ENCODE measurements around the gene CDH13. TPM values are rescaled to one million over a fixed set of nuclear protein-coding genes. Genes with fewer than 3 reads are reported as not detected.

Gene CDH13
- total and polyA plus RNA-seq, 2 experiments from 2014 or later: 1.6 to 4.4 TPM

- no peak for TF ChIP-seq ZNF462 (CRISPR knock-in tag; IDR thresholded peaks at IDR 0.05)
- no peak for TF ChIP-seq ETS1 (IDR thresholded peaks at IDR 0.05)
- no peak for TF ChIP-seq NANOG (IDR thresholded peaks at IDR 0.05; ENCODE audit: borderline replicate concordance)
- TF ChIP-seq REST (IDR thresholded peaks at IDR 0.05; ENCODE audit: unreplicated experiment): no peak
- no peak for TF ChIP-seq STAT1 (IDR thresholded peaks at IDR 0.05; ENCODE audit: unreplicated experiment)
- no peak for TF ChIP-seq CREB1 (CRISPR knock-in tag; IDR thresholded peaks at IDR 0.05; ENCODE audit: low read depth)
- TF ChIP-seq EZH2 (IDR thresholded peaks at IDR 0.05; ENCODE audit: low read depth, unreplicated experiment): no peak
- TF ChIP-seq POLR2AphosphoS5 (IDR thresholded peaks at IDR 0.05; ENCODE audit: low read depth): no peak
- no peak for TF ChIP-seq ZNF114 (CRISPR knock-in tag; IDR thresholded peaks at IDR 0.05)
Observed at GRCh38 chr16:83810901-83811300, 1184.1 kb downstream of the CDH13 start (continued).

All from GM23338 (cell line).